Measurements from ENCODE around the gene TBC1D26. TPM values are rescaled to one million over a fixed set of nuclear protein-coding genes. Genes with fewer than 3 reads are reported as not detected.
A peak's percentile ranks its signal among the peaks of the same experiment; 100 is the strongest.
"Not testable (repeated sequence)": the region's sequence is repeated elsewhere in the genome, so short reads cannot be mapped to it uniquely, and the experiment has no call there.

TBC1D26 gene
- total RNA-seq, result 0.47 TPM

GRCh38 chr17:15731900-15732299 is at the start of gene TBC1D26:
Gene TBC1D26 (plus strand): TSS chr17:15732283. CDS start chr17:15735349, 3,066 bp downstream.
- not testable (repeated sequence) for DNase-seq (ENCODE audit: low spot score)

GRCh38 chr17:15683135-15683534 is 48.9 kb upstream of the TBC1D26 start:
- not testable (repeated sequence) for DNase-seq (ENCODE audit: low spot score)

- peak; percentile 82 for DNase-seq (ENCODE audit: low spot score)
Observed at GRCh38 chr17:15683824-15684478, 48.1 kb upstream of the TBC1D26 start, which contains the start of gene TRIM16. Gene TRIM16 (minus strand): TSS chr17:15684311. CDS start chr17:15651609, 32,702 bp downstream.

- not testable (repeated sequence) for DNase-seq (ENCODE audit: low spot score)
Observed at GRCh38 chr17:15687494-15687893, 44.6 kb upstream of the TBC1D26 start.

GRCh38 chr17:15698967-15699366 is 33.1 kb upstream of the TBC1D26 start:
- DNase-seq (ENCODE audit: low spot score), result not testable (repeated sequence)

- peak; percentile 99 for DNase-seq (ENCODE audit: low spot score)
Observed at GRCh38 chr17:15699413-15699924, 32.6 kb upstream of the TBC1D26 start, which contains the start of gene ZNF286A. Gene ZNF286A (plus strand): TSS chr17:15699752. CDS start chr17:15700330, 578 bp downstream.

- DNase-seq (ENCODE audit: low spot score), result not testable (repeated sequence)
Observed at GRCh38 chr17:15699937-15700336, 32.1 kb upstream of the TBC1D26 start.

- DNase-seq (ENCODE audit: low spot score), result not testable (repeated sequence)
Observed at GRCh38 chr17:15704239-15704638, 27.8 kb upstream of the TBC1D26 start.

- not testable (repeated sequence) for DNase-seq (ENCODE audit: low spot score)
Observed at GRCh38 chr17:15704813-15705212, 27.3 kb upstream of the TBC1D26 start.

GRCh38 chr17:15708879-15709278 is 23.2 kb upstream of the TBC1D26 start:
- DNase-seq (ENCODE audit: low spot score), result not testable (repeated sequence)

- DNase-seq (ENCODE audit: low spot score), result not testable (repeated sequence)
Observed at GRCh38 chr17:15716601-15717563, 15.2 kb upstream of the TBC1D26 start.

- not testable (repeated sequence) for DNase-seq (ENCODE audit: low spot score)
Observed at GRCh38 chr17:15730535-15730934, 1.5 kb upstream of the TBC1D26 start.

- not testable (repeated sequence) for DNase-seq (ENCODE audit: low spot score)
Observed at GRCh38 chr17:15733174-15733789, 1.2 kb downstream of the TBC1D26 start.

- not testable (repeated sequence) for DNase-seq (ENCODE audit: low spot score)
Observed at GRCh38 chr17:15736578-15736977, 4.5 kb downstream of the TBC1D26 start.

- DNase-seq (ENCODE audit: low spot score), result no peak
Observed at GRCh38 chr17:15738066-15738465, 6.0 kb downstream of the TBC1D26 start.

GRCh38 chr17:15739259-15739658 is 7.2 kb downstream of the TBC1D26 start:
- DNase-seq (ENCODE audit: low spot score), result not testable (repeated sequence)

GRCh38 chr17:15740041-15740440 is 8.0 kb downstream of the TBC1D26 start:
- not testable (repeated sequence) for DNase-seq (ENCODE audit: low spot score)

GRCh38 chr17:15740570-15741120 is 8.6 kb downstream of the TBC1D26 start:
- DNase-seq (ENCODE audit: low spot score), result no peak

- no peak for DNase-seq (ENCODE audit: low spot score)
Observed at GRCh38 chr17:15741624-15742023, 9.5 kb downstream of the TBC1D26 start.

- no peak for DNase-seq (ENCODE audit: low spot score)
Observed at GRCh38 chr17:15742051-15742795, 10.1 kb downstream of the TBC1D26 start.

- DNase-seq (ENCODE audit: low spot score), result no peak
Observed at GRCh38 chr17:15742921-15743320, 10.8 kb downstream of the TBC1D26 start.

All from ureter (tissue), 1 donor.